Thyroid gland (tissue), 4 donors: ENCODE data around the gene LSM3.

Experiments used
- POLR2A ChIP-seq, 2 donors: fragments of 450-650 bp; IDR thresholded peaks; one replicate each; pipeline ENCODE4 v1.6.1; 2017; ENCODE audit warnings: antibody characterized with exemption in 2 of 2, mild to moderate bottlenecking in 2 of 2, moderate library complexity in 1 of 2
- TF ChIP-seq, protein P1 (sequence below), 6 experiments: fragments of 200-600 bp in 3 of 6; fragments of 450-650 bp in 3 of 6; sonication (generic) in 3 of 6; IDR thresholded peaks; one replicate each; pipeline ENCODE4 v1.5.1; 2016 to 2019; ENCODE audit warnings: antibody characterized with exemption in 6 of 6, mild to moderate bottlenecking in 2 of 6, inconsistent platforms in 1 of 6, moderate library complexity in 1 of 6

- TF ChIP-seq, protein P1, sequence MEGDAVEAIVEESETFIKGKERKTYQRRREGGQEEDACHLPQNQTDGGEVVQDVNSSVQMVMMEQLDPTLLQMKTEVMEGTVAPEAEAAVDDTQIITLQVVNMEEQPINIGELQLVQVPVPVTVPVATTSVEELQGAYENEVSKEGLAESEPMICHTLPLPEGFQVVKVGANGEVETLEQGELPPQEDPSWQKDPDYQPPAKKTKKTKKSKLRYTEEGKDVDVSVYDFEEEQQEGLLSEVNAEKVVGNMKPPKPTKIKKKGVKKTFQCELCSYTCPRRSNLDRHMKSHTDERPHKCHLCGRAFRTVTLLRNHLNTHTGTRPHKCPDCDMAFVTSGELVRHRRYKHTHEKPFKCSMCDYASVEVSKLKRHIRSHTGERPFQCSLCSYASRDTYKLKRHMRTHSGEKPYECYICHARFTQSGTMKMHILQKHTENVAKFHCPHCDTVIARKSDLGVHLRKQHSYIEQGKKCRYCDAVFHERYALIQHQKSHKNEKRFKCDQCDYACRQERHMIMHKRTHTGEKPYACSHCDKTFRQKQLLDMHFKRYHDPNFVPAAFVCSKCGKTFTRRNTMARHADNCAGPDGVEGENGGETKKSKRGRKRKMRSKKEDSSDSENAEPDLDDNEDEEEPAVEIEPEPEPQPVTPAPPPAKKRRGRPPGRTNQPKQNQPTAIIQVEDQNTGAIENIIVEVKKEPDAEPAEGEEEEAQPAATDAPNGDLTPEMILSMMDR (IDR thresholded peaks at IDR 0.05) = no peak
- TF ChIP-seq POLR2A (IDR thresholded peaks at IDR 0.05) = no peak
Observed at GRCh38 chr3:14206548-14207177, 28.0 kb downstream of the LSM3 start.
